ENCODE measurements around the gene SPRED1.
A peak's percentile ranks its signal among the peaks of the same experiment; 100 is the strongest.

DNA sequence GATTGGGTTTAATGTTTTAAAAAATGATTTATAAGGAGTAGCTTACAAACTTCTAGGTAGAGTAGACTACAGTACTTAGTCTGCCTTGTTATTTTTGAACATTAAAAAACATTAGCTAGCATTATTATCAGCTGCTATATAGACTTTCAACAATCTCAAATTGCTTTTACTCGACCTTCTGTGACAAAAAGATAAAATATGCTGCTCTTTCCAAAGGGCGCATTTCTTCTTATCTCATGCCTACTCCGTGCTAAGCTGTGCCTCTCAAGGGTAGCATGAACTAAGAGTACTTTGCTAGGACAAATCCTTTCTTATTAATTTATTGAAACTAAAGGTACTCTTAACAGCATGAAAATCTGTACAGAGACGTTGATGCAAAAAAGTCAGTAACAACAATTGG lies 71.3 kb downstream of the SPRED1 start:
- TF ChIP-seq POLR2A (IDR thresholded peaks at IDR 0.05; ENCODE audit: low read length): no peak
- TF ChIP-seq GATA1 (IDR thresholded peaks at IDR 0.05; ENCODE audit: low read depth, low read length): peak; percentile 57

Data from erythroblast (primary cell).